AG09319 (cell line): ENCODE measurements around the gene PARD3.

Experiments used
- DNase-seq: peaks from one replicate; pipeline ENCODE4 v3.0.0-alpha.2; 2010; ENCODE audit warnings: low read depth; ENCODE audit errors: extremely low read depth
- TF ChIP-seq, protein P1 (sequence below): IDR thresholded peaks from 2 replicates; pipeline ENCODE4 v1.5.1; 2011; ENCODE audit warnings: low read depth, mild to moderate bottlenecking, inconsistent platforms, low read length, moderate library complexity

PARD3 gene

DNA sequence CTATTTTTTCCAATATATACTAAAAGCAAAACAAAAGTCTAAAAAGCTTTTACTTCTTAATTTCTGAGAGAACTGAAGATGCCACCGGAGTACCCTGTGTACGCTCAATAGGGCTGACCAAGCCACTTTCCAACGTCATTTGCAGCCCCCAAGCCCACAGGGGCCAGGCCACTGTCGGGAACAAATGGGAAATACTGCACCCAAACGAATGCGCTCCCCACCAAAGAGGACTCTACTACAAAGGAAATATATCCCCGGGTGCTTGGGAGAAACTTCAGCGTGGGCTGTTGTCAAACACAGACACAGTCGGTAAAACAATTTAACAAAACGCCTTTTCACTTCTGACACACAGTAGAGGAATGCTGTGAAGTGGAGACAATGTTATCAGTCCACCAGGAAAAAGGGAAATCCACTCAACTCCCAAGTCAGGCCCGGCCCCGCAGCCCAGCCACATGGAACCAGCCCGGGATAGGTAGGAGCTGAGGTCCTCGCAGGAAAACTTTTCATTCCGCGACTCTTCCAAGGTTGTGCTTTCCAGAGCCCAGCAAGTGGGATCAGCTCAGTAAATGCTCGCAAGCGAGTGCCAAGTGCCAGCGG lies 1.4 kb downstream of the PARD3 start:
- TF ChIP-seq, protein P1, sequence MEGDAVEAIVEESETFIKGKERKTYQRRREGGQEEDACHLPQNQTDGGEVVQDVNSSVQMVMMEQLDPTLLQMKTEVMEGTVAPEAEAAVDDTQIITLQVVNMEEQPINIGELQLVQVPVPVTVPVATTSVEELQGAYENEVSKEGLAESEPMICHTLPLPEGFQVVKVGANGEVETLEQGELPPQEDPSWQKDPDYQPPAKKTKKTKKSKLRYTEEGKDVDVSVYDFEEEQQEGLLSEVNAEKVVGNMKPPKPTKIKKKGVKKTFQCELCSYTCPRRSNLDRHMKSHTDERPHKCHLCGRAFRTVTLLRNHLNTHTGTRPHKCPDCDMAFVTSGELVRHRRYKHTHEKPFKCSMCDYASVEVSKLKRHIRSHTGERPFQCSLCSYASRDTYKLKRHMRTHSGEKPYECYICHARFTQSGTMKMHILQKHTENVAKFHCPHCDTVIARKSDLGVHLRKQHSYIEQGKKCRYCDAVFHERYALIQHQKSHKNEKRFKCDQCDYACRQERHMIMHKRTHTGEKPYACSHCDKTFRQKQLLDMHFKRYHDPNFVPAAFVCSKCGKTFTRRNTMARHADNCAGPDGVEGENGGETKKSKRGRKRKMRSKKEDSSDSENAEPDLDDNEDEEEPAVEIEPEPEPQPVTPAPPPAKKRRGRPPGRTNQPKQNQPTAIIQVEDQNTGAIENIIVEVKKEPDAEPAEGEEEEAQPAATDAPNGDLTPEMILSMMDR: no peak

DNA sequence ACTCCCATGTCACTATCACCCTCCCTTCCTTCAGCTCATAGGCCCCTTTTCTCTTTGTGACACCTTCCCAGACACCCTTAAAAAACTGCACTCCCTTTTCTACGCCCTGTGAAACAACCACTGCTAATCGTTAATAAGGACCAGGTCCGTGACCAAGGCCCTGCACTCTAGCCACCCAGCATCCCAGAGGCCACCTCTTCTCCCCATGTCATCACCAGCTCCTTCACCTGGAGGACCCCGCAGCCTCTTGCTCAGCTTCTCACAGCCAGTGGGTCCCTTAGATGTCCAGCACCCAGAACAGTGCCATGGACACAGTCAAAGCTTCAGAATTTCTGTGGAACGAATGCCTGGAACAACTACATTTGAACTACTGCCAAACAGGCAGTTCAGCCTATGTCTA lies 2.3 kb downstream of the PARD3 start:
- TF ChIP-seq, protein P1: no peak
- DNase-seq: no peak

More for the DNA sequence above, 1.4 kb downstream of the PARD3 start:
- no peak for DNase-seq

DNA sequence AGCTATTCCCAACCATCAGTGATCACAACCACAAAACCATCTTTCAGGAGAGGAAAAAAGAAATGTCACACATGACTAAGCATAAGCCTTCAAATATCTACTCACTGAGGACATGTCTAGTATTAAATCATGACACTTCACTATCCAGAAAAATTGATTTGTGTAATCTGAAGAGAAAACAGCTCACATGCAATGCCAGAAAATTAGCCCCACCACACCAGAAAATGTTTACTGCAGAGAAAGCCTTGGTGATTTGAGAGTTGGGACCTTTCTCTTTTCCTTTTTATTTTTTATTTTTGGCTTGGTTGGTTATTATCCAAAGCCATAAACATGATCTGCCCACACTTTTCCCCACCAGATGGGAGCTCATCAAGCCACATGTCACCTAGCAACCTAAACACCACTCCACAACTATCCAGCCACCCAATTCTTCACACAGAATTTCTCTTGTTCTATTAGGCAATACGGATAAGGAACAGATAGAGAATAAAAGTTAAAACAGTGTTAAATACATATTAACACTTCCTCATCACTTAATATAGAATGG lies 3.1 kb downstream of the PARD3 start:
- DNase-seq: no peak

DNA sequence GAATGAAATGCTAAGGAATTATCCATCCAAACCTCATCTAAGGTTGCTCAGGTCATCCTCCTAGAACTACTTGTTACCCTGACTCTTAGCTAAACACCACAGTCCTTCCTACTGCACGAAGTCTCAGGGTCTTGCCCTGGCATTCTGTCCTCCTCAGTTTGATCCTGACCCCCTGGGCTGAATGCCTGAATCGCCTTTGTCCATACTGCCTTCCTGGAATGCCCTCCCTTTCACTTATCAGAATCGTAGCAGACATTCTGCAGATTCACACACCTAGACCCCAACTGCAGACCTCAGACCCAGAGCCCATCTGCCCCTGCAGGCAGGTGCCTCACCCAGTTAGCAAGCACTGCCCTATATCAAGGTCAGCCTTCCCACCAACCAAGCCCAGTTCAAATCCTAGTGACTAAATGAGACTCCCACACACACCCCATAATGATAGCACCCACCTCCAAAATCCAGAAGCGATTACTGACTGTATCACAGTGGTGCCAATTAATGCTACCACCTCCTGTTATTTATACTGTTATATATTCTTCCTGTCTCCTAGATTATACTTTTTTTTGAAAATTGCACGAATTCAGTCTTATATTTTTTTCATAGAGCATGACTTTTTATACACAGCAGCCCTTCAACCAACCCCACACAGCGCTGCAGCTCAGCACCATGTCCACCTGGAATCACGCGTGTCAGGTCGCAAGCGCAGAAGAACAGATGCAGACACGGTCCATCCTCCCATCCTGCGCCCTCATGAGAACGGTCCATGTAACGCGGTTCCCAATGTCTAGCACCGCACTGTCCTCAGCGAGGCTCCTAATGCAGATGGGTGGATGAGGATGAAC lies 3.7 kb downstream of the PARD3 start:
- no peak for DNase-seq

More for the DNA sequence above, 3.1 kb downstream of the PARD3 start:
- TF ChIP-seq, protein P1: no peak

DNA sequence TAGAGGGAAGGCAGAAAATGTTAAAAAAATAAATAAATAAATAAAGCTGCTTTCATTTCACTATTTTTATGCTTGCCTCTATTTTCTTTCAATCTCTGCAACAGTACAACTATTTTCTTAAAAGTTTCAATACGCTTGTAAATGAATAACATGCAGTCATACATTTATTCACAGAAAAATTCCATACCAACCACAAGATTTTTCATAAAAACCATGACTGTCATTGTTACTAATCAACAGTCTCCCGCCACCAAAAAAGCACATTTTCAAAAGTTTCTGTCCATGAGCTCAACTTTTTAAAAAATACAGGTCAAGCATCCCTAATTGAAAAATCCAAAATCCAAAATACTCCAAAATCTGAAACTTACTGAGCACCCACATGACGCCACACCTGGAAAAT lies 5.3 kb downstream of the PARD3 start:
- TF ChIP-seq, protein P1: no peak

More for the DNA sequence above, 3.7 kb downstream of the PARD3 start:
- TF ChIP-seq, protein P1: no peak

DNA sequence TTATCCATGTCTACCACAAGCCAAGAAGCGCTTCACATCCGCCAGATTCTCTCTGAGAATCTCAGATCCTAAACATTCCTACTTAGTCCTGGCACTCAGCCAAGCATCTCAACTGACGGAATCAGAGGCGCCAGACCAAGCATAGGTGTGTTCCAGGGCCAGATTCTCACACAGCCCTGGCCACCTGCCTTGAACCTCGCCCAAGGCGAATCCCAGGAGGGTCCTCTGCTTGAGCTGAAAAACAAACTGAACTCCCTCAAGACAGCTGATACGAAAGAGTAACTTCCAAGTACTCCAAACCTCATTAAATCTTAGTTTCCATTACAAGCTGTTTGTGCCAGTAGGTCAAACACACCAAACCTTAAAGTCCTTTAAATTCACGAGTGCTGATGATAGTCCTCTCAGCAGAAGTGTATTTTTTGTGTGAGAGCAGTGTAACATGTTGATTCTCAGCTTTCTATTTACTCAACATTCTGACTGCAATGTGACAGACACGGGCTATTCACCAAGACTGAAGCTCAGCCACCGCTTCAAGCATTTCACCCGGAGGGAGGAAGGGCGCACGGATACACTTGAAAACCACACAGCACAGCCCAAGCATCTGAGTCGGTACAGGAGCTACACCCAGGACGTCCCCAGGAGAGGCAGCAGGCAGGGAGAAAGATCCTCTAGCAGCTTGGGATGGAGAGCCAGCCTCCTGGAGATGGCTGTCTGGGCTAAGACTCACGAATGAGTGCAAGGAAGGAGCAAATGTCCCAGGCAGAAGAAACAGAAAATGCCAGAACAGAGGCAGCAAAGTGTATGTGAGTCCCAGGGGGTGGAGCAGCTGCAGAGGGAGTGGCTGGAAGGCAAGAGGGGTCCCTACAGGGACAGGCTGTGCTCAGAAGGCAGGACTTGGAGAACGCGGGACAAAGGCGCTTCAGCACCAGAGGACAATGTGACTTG lies 6.0 kb downstream of the PARD3 start:
- TF ChIP-seq, protein P1: no peak
- DNase-seq: no peak

More for the DNA sequence above, 5.3 kb downstream of the PARD3 start:
- DNase-seq: no peak
